GM19328 (cell line): ENCODE results near the gene PPP3CB.

ENCODE experiments used
- ATAC-seq: cut with Tn5 transposase; IDR thresholded peaks from one replicate; pipeline ENCODE4 v1.9.1; 2021; ENCODE audit warnings: mild to moderate bottlenecking, moderate library complexity; ENCODE audit not compliant: unreplicated experiment

Gene PPP3CB

GRCh38 chr10:73485320-73485719 lies 10.5 kb downstream of the PPP3CB start:
- no peak for ATAC-seq

GRCh38 chr10:73480158-73480557 lies 15.7 kb downstream of the PPP3CB start:
- no peak for ATAC-seq

GRCh38 chr10:73478636-73479035 lies 17.2 kb downstream of the PPP3CB start:
- ATAC-seq: no peak

- no peak for ATAC-seq
These were observed 24.6 kb downstream of the PPP3CB start for GRCh38 chr10:73471226-73471625.

GRCh38 chr10:73469579-73469978 lies 26.2 kb downstream of the PPP3CB start:
- no peak for ATAC-seq

GRCh38 chr10:73467206-73467605 lies 28.6 kb downstream of the PPP3CB start:
- no peak for ATAC-seq

GRCh38 chr10:73465978-73466726 lies 29.7 kb downstream of the PPP3CB start:
- ATAC-seq: no peak

- ATAC-seq: no peak
These were observed 34.9 kb downstream of the PPP3CB start for GRCh38 chr10:73460897-73461296.

- ATAC-seq: no peak
These were observed 36.0 kb downstream of the PPP3CB start for GRCh38 chr10:73459683-73460314.

GRCh38 chr10:73456187-73456890 lies 39.5 kb downstream of the PPP3CB start:
- no peak for ATAC-seq

GRCh38 chr10:73449113-73449512 lies 46.7 kb downstream of the PPP3CB start:
- ATAC-seq: no peak

- no peak for ATAC-seq
These were observed 47.4 kb downstream of the PPP3CB start for GRCh38 chr10:73448384-73448783.

- no peak for ATAC-seq
These were observed 48.9 kb downstream of the PPP3CB start for GRCh38 chr10:73446926-73447325.

GRCh38 chr10:73444457-73444856 lies 51.4 kb downstream of the PPP3CB start:
- no peak for ATAC-seq

- no peak for ATAC-seq
These were observed 56.1 kb downstream of the PPP3CB start for GRCh38 chr10:73439605-73440312.

GRCh38 chr10:73439055-73439454 lies 56.8 kb downstream of the PPP3CB start:
- ATAC-seq: no peak

GRCh38 chr10:73433538-73433867 lies 62.3 kb downstream of the PPP3CB start, which contains the start of gene MSS51:
Gene MSS51, minus strand, starts transcription at chr10:73433561. Its CDS starts 5,277 bp downstream, at chr10:73428284.
- no peak for ATAC-seq

- no peak for ATAC-seq
These were observed 62.9 kb downstream of the PPP3CB start for GRCh38 chr10:73432646-73433537.

- ATAC-seq: no peak
These were observed 69.5 kb downstream of the PPP3CB start for GRCh38 chr10:73426318-73426717.

- ATAC-seq: no peak
These were observed 71.3 kb downstream of the PPP3CB start for GRCh38 chr10:73424478-73424877.
